Measurements from ENCODE around the gene ZNF652.

The ZNF652 gene

GRCh38 chr17:49386373-49386772 lies 24.3 kb upstream of the ZNF652 start:
- Histone ChIP-seq H3F3A (ENCODE audit: insufficient read depth, low read length) (peaks cover 21% of the 10 kb centered on the region), H3K4me2 (ENCODE audit: low read depth, low read length) (no peak overlapping the region), H3K4me3 (ENCODE audit: low read length) (no peak overlapping the region), H3K9me2 (replicated peaks; ENCODE audit: insufficient read depth, low read length) (no peaks in the 10 kb centered on the region), H4K20me1 (ENCODE audit: insufficient read depth, low read length) (no peaks in the 10 kb centered on the region), H3K36me3 (replicated peaks; ENCODE audit: insufficient read depth, low read length) (no peaks in the 10 kb centered on the region), H3K9ac (ENCODE audit: low read length) (no peak overlapping the region), H3K79me2 (ENCODE audit: low read length) (no peaks in the 10 kb centered on the region), H3K27me3 (replicated peaks; ENCODE audit: insufficient read depth, low read length) (no peaks in the 10 kb centered on the region), H2AFZ (ENCODE audit: low read length) (no peak overlapping the region), H3K27ac (ENCODE audit: low read length) (no peak overlapping the region), H3K9me3 (replicated peaks; ENCODE audit: insufficient read depth, low read length) (no peaks in the 10 kb centered on the region), H3K4me1 (ENCODE audit: low read length) (peaks cover 38% of the 10 kb centered on the region)
- no peak for TF ChIP-seq EZH2 (optimal IDR thresholded peaks at IDR 0.05; ENCODE audit: low read depth, low read length)
- no peak for TF ChIP-seq EZH2phosphoT487 (IDR thresholded peaks at IDR 0.05; ENCODE audit: low read length)
- TF ChIP-seq, protein P1, sequence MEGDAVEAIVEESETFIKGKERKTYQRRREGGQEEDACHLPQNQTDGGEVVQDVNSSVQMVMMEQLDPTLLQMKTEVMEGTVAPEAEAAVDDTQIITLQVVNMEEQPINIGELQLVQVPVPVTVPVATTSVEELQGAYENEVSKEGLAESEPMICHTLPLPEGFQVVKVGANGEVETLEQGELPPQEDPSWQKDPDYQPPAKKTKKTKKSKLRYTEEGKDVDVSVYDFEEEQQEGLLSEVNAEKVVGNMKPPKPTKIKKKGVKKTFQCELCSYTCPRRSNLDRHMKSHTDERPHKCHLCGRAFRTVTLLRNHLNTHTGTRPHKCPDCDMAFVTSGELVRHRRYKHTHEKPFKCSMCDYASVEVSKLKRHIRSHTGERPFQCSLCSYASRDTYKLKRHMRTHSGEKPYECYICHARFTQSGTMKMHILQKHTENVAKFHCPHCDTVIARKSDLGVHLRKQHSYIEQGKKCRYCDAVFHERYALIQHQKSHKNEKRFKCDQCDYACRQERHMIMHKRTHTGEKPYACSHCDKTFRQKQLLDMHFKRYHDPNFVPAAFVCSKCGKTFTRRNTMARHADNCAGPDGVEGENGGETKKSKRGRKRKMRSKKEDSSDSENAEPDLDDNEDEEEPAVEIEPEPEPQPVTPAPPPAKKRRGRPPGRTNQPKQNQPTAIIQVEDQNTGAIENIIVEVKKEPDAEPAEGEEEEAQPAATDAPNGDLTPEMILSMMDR (IDR thresholded peaks at IDR 0.05; ENCODE audit: low read length): no peak
- DNase-seq: no peak

- H3K27ac ChIP-seq (ENCODE audit: low read length): no peak overlapping the region
- H3K9me2 ChIP-seq (replicated peaks; ENCODE audit: insufficient read depth, low read length): no peaks in the 10 kb centered on the region
- H3K4me1 ChIP-seq (ENCODE audit: low read length): peaks cover 27% of the 10 kb centered on the region
- no peaks in the 10 kb centered on the region for H3K36me3 ChIP-seq (replicated peaks; ENCODE audit: insufficient read depth, low read length)
- no peak overlapping the region for H3K4me2 ChIP-seq (ENCODE audit: low read depth, low read length)
- peaks cover 21% of the 10 kb centered on the region for H3F3A ChIP-seq (ENCODE audit: insufficient read depth, low read length)
- no peak overlapping the region for H3K4me3 ChIP-seq (ENCODE audit: low read length)
- TF ChIP-seq, protein P1 (IDR thresholded peaks at IDR 0.05; ENCODE audit: low read length): no peak
- TF ChIP-seq EZH2phosphoT487 (IDR thresholded peaks at IDR 0.05; ENCODE audit: low read length) (no peak), EZH2 (optimal IDR thresholded peaks at IDR 0.05; ENCODE audit: low read depth, low read length) (no peak)
- H2AFZ ChIP-seq (ENCODE audit: low read length): no peak overlapping the region
- no peaks in the 10 kb centered on the region for H3K27me3 ChIP-seq (replicated peaks; ENCODE audit: insufficient read depth, low read length)
- DNase-seq: no peak
- H3K9ac ChIP-seq (ENCODE audit: low read length): no peak overlapping the region
- no peaks in the 10 kb centered on the region for H4K20me1 ChIP-seq (ENCODE audit: insufficient read depth, low read length)
- no peaks in the 10 kb centered on the region for H3K9me3 ChIP-seq (replicated peaks; ENCODE audit: insufficient read depth, low read length)
- H3K79me2 ChIP-seq (ENCODE audit: low read length): no peaks in the 10 kb centered on the region
Observed at GRCh38 chr17:49384951-49385350, 22.9 kb upstream of the ZNF652 start.

- no peaks in the 10 kb centered on the region for H3K9me3 ChIP-seq (replicated peaks; ENCODE audit: insufficient read depth, low read length)
- H4K20me1 ChIP-seq (ENCODE audit: insufficient read depth, low read length): no peaks in the 10 kb centered on the region
- H3K36me3 ChIP-seq (replicated peaks; ENCODE audit: insufficient read depth, low read length): no peaks in the 10 kb centered on the region
- H3K9me2 ChIP-seq (replicated peaks; ENCODE audit: insufficient read depth, low read length): no peaks in the 10 kb centered on the region
- no peak for TF ChIP-seq EZH2 (optimal IDR thresholded peaks at IDR 0.05; ENCODE audit: low read depth, low read length)
- TF ChIP-seq, protein P1 (IDR thresholded peaks at IDR 0.05; ENCODE audit: low read length): no peak
- no peak for TF ChIP-seq EZH2phosphoT487 (IDR thresholded peaks at IDR 0.05; ENCODE audit: low read length)
- no peak overlapping the region for H3K27ac ChIP-seq (ENCODE audit: low read length)
- peaks cover 6% of the 10 kb centered on the region for H3F3A ChIP-seq (ENCODE audit: insufficient read depth, low read length)
- H3K4me2 ChIP-seq (ENCODE audit: low read depth, low read length): no peak overlapping the region
- no peak overlapping the region for H3K9ac ChIP-seq (ENCODE audit: low read length)
- no peak for DNase-seq
- no peak overlapping the region for H3K4me3 ChIP-seq (ENCODE audit: low read length)
- no peak overlapping the region for H2AFZ ChIP-seq (ENCODE audit: low read length)
- H3K4me1 ChIP-seq (ENCODE audit: low read length): peaks cover 12% of the 10 kb centered on the region
- no peaks in the 10 kb centered on the region for H3K79me2 ChIP-seq (ENCODE audit: low read length)
- H3K27me3 ChIP-seq (replicated peaks; ENCODE audit: insufficient read depth, low read length): no peaks in the 10 kb centered on the region
Observed at GRCh38 chr17:49383060-49383459, 21.0 kb upstream of the ZNF652 start.
